H1 (cell line): Measurements from ENCODE around the gene GABRR1. TPM values are rescaled to one million over a fixed set of nuclear protein-coding genes. Genes with fewer than 3 reads are reported as not detected.

Experiments used
- CTCF ChIA-PET: fragments of 300-600 bp; sonication (Branson Sonifier 250); formaldehyde crosslinking; loops from one replicate; lab custom pipeline; 2021; ENCODE audit not compliant: partially characterized antibody; lab: Charles Lee
- POLR2A ChIA-PET: fragments of 300-600 bp; sonication (Branson Sonifier 250); formaldehyde crosslinking; loops from one replicate; lab custom pipeline; 2021; ENCODE audit warnings: inconsistent platforms; ENCODE audit not compliant: partially characterized antibody; lab: Charles Lee
- DNase-seq, 2 experiments: peaks; one replicate each; pipeline versions ENCODE4 v3.0.0 to v3.0.0-alpha.2; 2010 to 2022; ENCODE audit warnings: low spot score in 2 of 2, low read depth in 1 of 2, mixed read lengths in 1 of 2
- FAIRE-seq: peaks from 2 replicates; lab custom pipeline; 2011; peaks lifted over from hg19 to GRCh38; lab: Jason Lieb, UNC
- H2AFZ ChIP-seq: 2 replicates; pipeline ENCODE4 v1.8.1; 2012; ENCODE audit warnings: low read length, inconsistent platforms
- H2AK5ac ChIP-seq: 2 replicates; pipeline ENCODE4 v1.6.1; 2013; ENCODE audit warnings: low read depth, low read length
- H2BK120ac ChIP-seq: replicated peaks from 2 replicates; pipeline ENCODE3; 2013; ENCODE audit warnings: low read depth, low read length, inconsistent platforms
- H2BK12ac ChIP-seq: 2 replicates; pipeline ENCODE4 v1.6.1; 2013; ENCODE audit warnings: low read depth, low read length
- H2BK15ac ChIP-seq: 2 replicates; pipeline ENCODE4 v1.6.1; 2013; ENCODE audit warnings: low read length
- H2BK20ac ChIP-seq: 2 replicates; pipeline ENCODE4 v1.6.1; 2013; ENCODE audit warnings: low read length
- H2BK5ac ChIP-seq: 2 replicates; pipeline ENCODE4 v1.6.1; 2013; ENCODE audit warnings: low read depth, low read length
- H3K14ac ChIP-seq: 2 replicates; pipeline ENCODE4 v1.6.1; 2013; ENCODE audit warnings: inconsistent platforms; ENCODE audit not compliant: insufficient read length
- H3K18ac ChIP-seq: 2 replicates; pipeline ENCODE4 v1.6.1; 2013; ENCODE audit warnings: low read length; ENCODE audit errors: extremely low read depth
- H3K23ac ChIP-seq: 2 replicates; pipeline ENCODE4 v1.6.1; 2013; ENCODE audit warnings: inconsistent platforms; ENCODE audit not compliant: insufficient read length
- H3K23me2 ChIP-seq: 2 replicates; pipeline ENCODE4 v1.6.1; 2013; ENCODE audit warnings: low read depth, low read length
- H3K27ac ChIP-seq: 2 replicates; pipeline ENCODE4 v1.6.1; 2011; ENCODE audit warnings: low read depth, low read length, inconsistent platforms
- H3K27me3 ChIP-seq, 4 experiments: replicated peaks in 1 of 4; 1 replicate in 1 of 4; 2 replicates in 3 of 4; pipeline versions ENCODE4 v1.6.1 to v1.8.1; 2011 to 2013; ENCODE audit warnings: low read length in 3 of 4, mild to moderate bottlenecking in 3 of 4, inconsistent platforms in 2 of 4, mixed read lengths in 2 of 4, moderate library complexity in 1 of 4; ENCODE audit not compliant: control insufficient read depth in 3 of 4, insufficient read depth in 3 of 4; ENCODE audit errors: extremely low read depth in 1 of 4
- H3K36me3 ChIP-seq, 4 experiments: 2 replicates each; pipeline versions ENCODE4 v1.6.1 to v1.8.1; 2011 to 2013; ENCODE audit warnings: mild to moderate bottlenecking in 4 of 4, low read length in 3 of 4, moderate library complexity in 2 of 4, control low read depth in 1 of 4, inconsistent platforms in 1 of 4; ENCODE audit not compliant: insufficient read depth in 4 of 4, control insufficient read depth in 2 of 4
- H3K4ac ChIP-seq: replicated peaks from 2 replicates; pipeline ENCODE3; 2013; ENCODE audit warnings: low read length, low read depth, mixed read lengths, inconsistent platforms; ENCODE audit not compliant: insufficient read length
- H3K4me1 ChIP-seq, 4 experiments: replicated peaks in 1 of 4; 1 replicate in 1 of 4; 2 replicates in 3 of 4; pipeline versions ENCODE4 v1.6.1 to v1.8.1; 2011 to 2013; ENCODE audit warnings: low read length in 3 of 4, inconsistent platforms in 2 of 4, mixed read lengths in 1 of 4; ENCODE audit not compliant: insufficient read depth in 4 of 4, control insufficient read depth in 3 of 4
- H3K4me2 ChIP-seq, 2 experiments: 2 replicates each; pipeline versions ENCODE4 v1.6.1 to v1.8.1; 2011 to 2013; ENCODE audit warnings: low read depth in 2 of 2, low read length in 2 of 2, control low read depth in 1 of 2, inconsistent platforms in 1 of 2, mild to moderate bottlenecking in 1 of 2; ENCODE audit not compliant: insufficient read depth in 1 of 2
- H3K4me3 ChIP-seq, 4 experiments: fragments of 200-600, 300-600 bp in 1 of 4; sonication (generic), shearing (Covaris generic), sonication (Bioruptor Twin) in 1 of 4; 2 replicates each; pipeline versions ENCODE4 v1.5.1 to v1.8.1; 2011 to 2016; ENCODE audit warnings: low read length in 4 of 4, low read depth in 3 of 4, control low read depth in 2 of 4, inconsistent platforms in 2 of 4, mild to moderate bottlenecking in 2 of 4, mixed read lengths in 1 of 4, moderate library complexity in 1 of 4; ENCODE audit not compliant: insufficient read depth in 2 of 4; ENCODE audit errors: extremely low read depth in 1 of 4
- H3K56ac ChIP-seq: replicated peaks from 2 replicates; pipeline ENCODE3; 2013; ENCODE audit warnings: low read depth, mild to moderate bottlenecking, mixed read lengths, low read length, inconsistent platforms; ENCODE audit not compliant: insufficient read length
- H3K79me1 ChIP-seq: 2 replicates; pipeline ENCODE4 v1.6.1; 2013; ENCODE audit warnings: low read depth, low read length, control low read depth
- H3K79me2 ChIP-seq, 2 experiments: 2 replicates each; pipeline versions ENCODE4 v1.6.1 to v1.8.1; 2012 to 2013; ENCODE audit warnings: low read length in 2 of 2, mild to moderate bottlenecking in 2 of 2, inconsistent platforms in 1 of 2; ENCODE audit not compliant: insufficient read depth in 2 of 2, control insufficient read depth in 1 of 2
- H3K9ac ChIP-seq, 4 experiments: replicated peaks in 1 of 4; 1 replicate in 1 of 4; 2 replicates in 3 of 4; pipeline versions ENCODE4 v1.6.1 to v1.8.1; 2011 to 2013; ENCODE audit warnings: low read depth in 3 of 4, low read length in 3 of 4, control low read depth in 2 of 4, mild to moderate bottlenecking in 2 of 4, moderate library complexity in 2 of 4, inconsistent platforms in 1 of 4; ENCODE audit errors: extremely low read depth in 1 of 4
- H3K9me3 ChIP-seq, 2 experiments: 2 replicates each; pipeline versions ENCODE4 v1.6.1 to v1.8.1; 2012 to 2013; ENCODE audit warnings: mild to moderate bottlenecking in 2 of 2, moderate library complexity in 2 of 2, control low read depth in 1 of 2, inconsistent platforms in 1 of 2, low read depth in 1 of 2, low read length in 1 of 2, mixed read lengths in 1 of 2; ENCODE audit not compliant: insufficient read depth in 2 of 2
- H4K20me1 ChIP-seq, 2 experiments: replicated peaks in 1 of 2; 2 replicates each; pipeline versions ENCODE3 to v1.8.1; 2011 to 2013; ENCODE audit warnings: inconsistent platforms in 2 of 2, low read length in 2 of 2, mild to moderate bottlenecking in 1 of 2; ENCODE audit not compliant: insufficient read depth in 2 of 2, control insufficient read depth in 1 of 2
- H4K5ac ChIP-seq: 2 replicates; pipeline ENCODE4 v1.6.1; 2013; ENCODE audit warnings: low read length, low read depth, mixed read lengths, inconsistent platforms; ENCODE audit not compliant: insufficient read length
- H4K8ac ChIP-seq: 2 replicates; pipeline ENCODE4 v1.8.0; 2013; ENCODE audit warnings: mild to moderate bottlenecking, moderate library complexity, low read length, inconsistent platforms; ENCODE audit not compliant: insufficient read depth; ENCODE audit errors: extremely low read depth
- H4K91ac ChIP-seq: replicated peaks from 2 replicates; pipeline ENCODE3; 2013; ENCODE audit warnings: low read length, mixed read lengths, inconsistent platforms; ENCODE audit not compliant: insufficient read length
- ASH2L ChIP-seq: fragments of 200-600, 300-600 bp; sonication (generic); IDR thresholded peaks from one replicate; pipeline ENCODE4 v1.7.1; 2017; ENCODE audit warnings: low read length
- EZH2 ChIP-seq: fragments of 200-600 bp; sonication (generic); IDR thresholded peaks from 2 replicates; pipeline ENCODE4 v1.7.1; 2012; ENCODE audit warnings: low read depth, mild to moderate bottlenecking, moderate library complexity, low read length, inconsistent platforms; ENCODE audit not compliant: severe bottlenecking
- PHF8 ChIP-seq: fragments of 200-600 bp; sonication (generic); conservative IDR thresholded peaks from 2 replicates; pipeline ENCODE4 v1.7.1; 2012; ENCODE audit warnings: low read depth, mild to moderate bottlenecking, inconsistent platforms, low read length, moderate library complexity
- SUZ12 ChIP-seq: fragments of 200-600 bp; sonication (generic); IDR thresholded peaks from 2 replicates; pipeline ENCODE4 v1.6.1; 2012; ENCODE audit warnings: mild to moderate bottlenecking, inconsistent platforms, low read length, moderate library complexity, mixed read lengths
- WGBS, 2 experiments: shearing (Covaris generic) in 1 of 2; methylation state at CpG; one replicate each; pipeline versions ENCODE4 v1.1.6 to v1.1.7; 2013 to 2015; ENCODE audit warnings: low lambda C conversion rate in 2 of 2, mixed read lengths in 2 of 2, inconsistent platforms in 1 of 2, low coverage in 1 of 2, missing lambda C conversion rate in 1 of 2; ENCODE audit not compliant: insufficient replicate concordance in 2 of 2, insufficient coverage in 1 of 2, insufficient read length in 1 of 2; ENCODE audit errors: extremely low coverage in 1 of 2, missing lambda C conversion rate in 1 of 2; 5-methylcytosine and 5-hydroxymethylcytosine counted together
- polyA plus RNA-seq, 7 experiments: library from polyadenylated mRNA; depleted of rRNA in 3 of 7; stranded (reverse) in 5 of 7; unstranded in 2 of 7; fragments of >200 nt in 5 of 7; fragments of 200-250 nt in 2 of 7; gene quantifications; 1 replicate in 5 of 7; 2 replicates in 1 of 7; 4 replicates in 1 of 7; pipeline versions ENCODE4 v1.2.1 to v1.2.3, GENCODE V29; 2011 to 2013; ENCODE audit warnings: missing spikeins in 2 of 7, mixed read lengths in 2 of 7
- total RNA-seq: library from RNA; stranded (reverse); fragmentation: NEBNext Ultra II Directional; extraction: Animal tissue kit (Norgen Biotek cat#: 25700); gene quantifications from 2 replicates; pipeline ENCODE4 v1.2.1, GENCODE V29; 2021
- TF ChIP-seq, protein P1 (sequence below): IDR thresholded peaks from 2 replicates; pipeline ENCODE4 v1.6.1; 2012; ENCODE audit warnings: inconsistent platforms

Gene GABRR1
- total and polyA plus RNA-seq, 2 of the 8 experiments (the other 6 are each of a cell fraction or from before 2014, with no cell fraction given), result 0.60 to 0.63 TPM

- H3K4ac ChIP-seq, result no peak overlapping the region
- no peak overlapping the region for H3K27ac ChIP-seq
- peaks cover 13% of the 10 kb centered on the region; the same call in 1 of the 2 replicates for H3K23me2 ChIP-seq
- H2AK5ac ChIP-seq, result no peak overlapping the region
- H4K8ac ChIP-seq, result no peak overlapping the region
- peak overlapping the region in 2 of 4 experiments; percentile 6 to 71; a peak in 4 of 7 replicates for H3K9ac ChIP-seq
- DNase-seq (no peak), FAIRE-seq (no peak)
- no peak overlapping the region for H4K5ac ChIP-seq
- no peak overlapping the region for H3K56ac ChIP-seq
- H4K91ac ChIP-seq, result no peak overlapping the region
- H2BK5ac ChIP-seq, result no peak overlapping the region
- H4K20me1 ChIP-seq, result no peaks in the 10 kb centered on the region
- peaks cover 0 to 3% (median 0%) of the 10 kb centered on the region in 4 experiments; a peak in 2 of 7 replicates for H3K4me1 ChIP-seq
- H3K79me1 ChIP-seq, result no peaks in the 10 kb centered on the region
- H2AFZ ChIP-seq, result 0 out of 2 replicates have a peak overlapping the region, but pooled peaks have one; percentile 2
- no peak overlapping the region for H2BK20ac ChIP-seq
- no peak overlapping the region for H3K23ac ChIP-seq
- no peak overlapping the region for H3K18ac ChIP-seq
- no peaks in the 10 kb centered on the region for H3K9me3 ChIP-seq
- H2BK15ac ChIP-seq, result no peak overlapping the region
- H3K4me2 ChIP-seq, result peak overlapping the region; percentile 64 to 82
- no peak for TF ChIP-seq PHF8
- TF ChIP-seq, protein P1, sequence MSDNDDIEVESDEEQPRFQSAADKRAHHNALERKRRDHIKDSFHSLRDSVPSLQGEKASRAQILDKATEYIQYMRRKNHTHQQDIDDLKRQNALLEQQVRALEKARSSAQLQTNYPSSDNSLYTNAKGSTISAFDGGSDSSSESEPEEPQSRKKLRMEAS, result peak; percentile 61
- peak; percentile 59 for TF ChIP-seq ASH2L
- TF ChIP-seq SUZ12, result peak; percentile 50; the same call in 1 of the 2 replicates
- peak; percentile 36 for TF ChIP-seq EZH2
- no peak overlapping the region for H3K14ac ChIP-seq
- H3K79me2 ChIP-seq, result no peaks in the 10 kb centered on the region
- H3K36me3 ChIP-seq, result no peaks in the 10 kb centered on the region
- POLR2A ChIA-PET, result interaction anchor here (0.5 to 1.5 kb wide), 4 partner anchors 30 to 207 kb away, joined by 3 to 5 read pairs (median 4); partner anchors contain the start of gene SRSF12
- H3K4me3 ChIP-seq, result peak overlapping the region; percentile 51 to 69 (median 54)
- WGBS, 2 experiments, result 26% methylated on average over 26 of the region's 26 CpGs; no CpG with 5 or more reads in 1 of the 2 experiments
- H2BK120ac ChIP-seq, result no peak overlapping the region
- H3K27me3 ChIP-seq, result peaks cover 7 to 34% (median 22%) of the 10 kb centered on the region in 4 experiments
- H2BK12ac ChIP-seq, result peak overlapping the region; percentile 23; the same call in 1 of the 2 replicates
- CTCF ChIA-PET, result interaction anchor here (0.6 to 1.5 kb wide), 9 partner anchors 8 to 256 kb away, joined by 3 to 5 read pairs (median 3); no protein-coding TSS in a partner anchor
Measured at GRCh38 chr6:89146718-89147700, 70.1 kb downstream of the GABRR1 start.
